ENCODE measurements around the gene FBN1.

Gene FBN1

DNA sequence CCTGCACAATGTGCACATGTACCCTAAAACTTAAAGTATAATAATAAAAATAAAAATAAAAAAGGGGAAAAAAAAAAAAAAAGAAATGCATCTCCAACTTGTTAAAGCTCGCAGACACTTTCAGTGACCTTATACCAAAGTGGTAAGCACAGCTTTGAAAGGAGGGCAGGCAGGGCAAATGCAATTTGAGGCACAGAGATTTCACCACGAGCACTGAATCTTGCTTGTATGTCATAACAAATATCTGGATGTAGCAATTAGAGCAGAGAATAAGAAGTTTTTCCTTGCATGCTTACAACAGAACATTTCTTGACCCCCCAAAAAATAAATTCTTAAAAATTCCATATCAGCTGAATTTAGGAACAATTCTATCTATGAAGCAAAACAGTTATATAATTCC, 66.5 kb downstream of the FBN1 start:
- no peak for DNase-seq

DNA sequence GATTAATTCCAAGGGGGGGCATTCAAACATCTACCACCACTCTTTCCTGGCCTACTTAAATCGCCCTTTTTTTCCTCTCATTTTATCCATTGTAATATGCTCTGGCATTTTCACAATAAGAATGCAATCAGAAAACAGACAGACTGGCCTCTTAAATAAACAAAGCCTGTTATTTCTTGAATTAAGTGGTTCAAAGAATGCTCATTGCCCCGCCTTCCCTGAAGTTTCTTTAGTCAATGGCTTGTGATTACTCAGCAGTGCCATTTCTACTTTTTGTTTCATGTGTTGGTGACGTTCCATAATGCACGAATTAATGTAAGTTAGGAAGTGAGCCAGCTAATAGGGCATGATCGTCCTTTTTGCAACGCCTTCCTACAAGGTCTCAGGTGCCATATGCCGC, 68.0 kb downstream of the FBN1 start:
- no peak for DNase-seq

DNA sequence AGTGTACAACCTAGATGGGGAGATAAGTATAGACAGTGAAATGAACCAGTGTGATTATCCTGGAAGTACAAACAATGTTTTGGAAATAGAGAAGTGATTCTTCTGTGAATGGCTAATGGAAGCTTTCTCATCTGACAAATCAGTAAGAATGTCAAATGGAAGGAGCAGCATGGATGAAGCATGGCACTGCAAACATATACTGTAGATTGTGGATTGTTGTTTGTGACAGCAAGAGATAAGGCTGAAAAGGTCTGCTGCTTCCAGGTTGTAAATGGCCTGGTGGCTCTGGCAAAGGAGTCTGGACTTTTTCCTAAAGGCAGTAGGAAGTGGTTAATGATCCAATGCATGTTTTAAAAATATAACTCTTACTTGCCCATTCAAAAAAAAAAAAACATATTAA, 71.3 kb downstream of the FBN1 start:
- no peak for DNase-seq

DNA sequence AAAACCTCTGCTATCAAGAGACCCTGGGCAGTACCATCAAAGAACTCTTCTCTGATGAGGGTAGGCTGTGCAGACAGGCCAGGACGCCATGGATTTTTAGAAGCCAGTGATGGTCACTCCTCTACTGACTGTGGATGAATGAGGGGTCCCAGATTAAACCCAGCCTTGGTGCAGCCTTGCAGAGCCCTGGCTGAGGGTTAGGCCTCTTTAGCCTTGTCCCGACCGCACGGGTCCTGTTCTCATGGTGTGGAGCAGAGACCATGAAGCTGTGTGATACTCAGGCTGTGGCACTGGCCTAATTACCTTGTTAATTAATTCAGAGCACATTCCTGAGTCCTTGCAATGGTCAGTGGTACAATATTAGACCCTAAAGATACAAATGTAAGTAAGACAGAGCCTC, 71.7 kb downstream of the FBN1 start:
- DNase-seq = no peak

DNA sequence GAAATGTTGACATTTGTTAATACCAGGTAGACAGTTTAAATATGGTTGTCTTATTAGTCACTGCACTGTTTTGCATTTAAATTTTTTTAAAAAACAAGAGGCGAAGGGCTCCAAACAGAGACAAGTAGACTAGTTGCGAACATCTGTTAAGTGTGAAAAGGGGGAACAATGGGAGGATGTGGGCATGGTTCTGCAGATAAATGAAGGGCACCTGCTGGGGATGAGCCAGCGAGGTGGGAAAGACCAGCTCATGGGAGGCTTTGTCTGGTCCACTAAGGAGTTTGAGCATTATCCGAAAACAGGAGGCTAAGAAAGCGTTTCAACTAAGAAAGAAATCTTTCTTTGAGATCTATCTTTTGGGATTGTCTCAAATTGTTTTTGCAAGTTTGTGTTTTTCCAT, 72.7 kb downstream of the FBN1 start:
- no peak for DNase-seq

DNA sequence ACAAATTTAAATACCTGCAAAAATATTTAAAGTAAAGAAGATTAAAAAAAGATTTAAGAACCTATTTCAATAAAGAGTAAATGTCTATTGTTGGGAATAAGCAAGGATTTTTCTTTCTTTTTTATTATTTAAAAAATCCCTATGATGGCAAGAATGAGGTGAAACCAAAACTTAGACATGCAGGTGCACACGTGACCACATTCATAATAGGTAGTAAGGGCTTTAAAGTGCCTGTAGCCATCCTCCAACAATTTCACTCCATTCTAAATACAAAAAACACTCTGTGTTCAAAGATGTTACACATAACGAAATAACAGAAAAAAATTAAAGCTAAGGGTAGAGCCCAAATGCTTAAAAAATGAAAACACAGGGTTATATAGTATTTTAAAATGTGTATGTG, 74.0 kb downstream of the FBN1 start:
- DNase-seq = no peak

DNA sequence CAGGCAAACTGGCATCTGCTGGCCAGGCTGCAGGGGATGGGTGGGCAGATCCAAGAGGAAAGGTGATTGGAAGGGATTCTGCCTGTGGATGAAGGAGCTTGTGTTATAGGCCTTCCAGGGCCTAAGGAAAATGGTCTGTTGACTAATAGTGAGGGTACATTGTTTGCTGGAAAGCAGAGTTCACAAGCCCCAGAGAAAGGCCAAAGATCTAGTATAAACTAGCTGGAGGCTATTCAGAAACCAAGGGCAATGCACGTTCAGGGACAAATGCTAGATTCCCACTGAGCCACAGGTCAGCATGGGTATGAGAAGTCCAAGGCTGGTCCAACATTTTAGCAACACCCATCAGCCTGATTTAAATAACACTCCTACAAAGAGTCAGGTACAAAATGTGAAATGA, 74.7 kb downstream of the FBN1 start:
- DNase-seq = no peak

- no peak for DNase-seq
These were observed 75.8 kb downstream of the FBN1 start for GRCh38 chr15:48569591-48570302.

- DNase-seq = no peak
These were observed 78.8 kb downstream of the FBN1 start for GRCh38 chr15:48566668-48567067.

DNA sequence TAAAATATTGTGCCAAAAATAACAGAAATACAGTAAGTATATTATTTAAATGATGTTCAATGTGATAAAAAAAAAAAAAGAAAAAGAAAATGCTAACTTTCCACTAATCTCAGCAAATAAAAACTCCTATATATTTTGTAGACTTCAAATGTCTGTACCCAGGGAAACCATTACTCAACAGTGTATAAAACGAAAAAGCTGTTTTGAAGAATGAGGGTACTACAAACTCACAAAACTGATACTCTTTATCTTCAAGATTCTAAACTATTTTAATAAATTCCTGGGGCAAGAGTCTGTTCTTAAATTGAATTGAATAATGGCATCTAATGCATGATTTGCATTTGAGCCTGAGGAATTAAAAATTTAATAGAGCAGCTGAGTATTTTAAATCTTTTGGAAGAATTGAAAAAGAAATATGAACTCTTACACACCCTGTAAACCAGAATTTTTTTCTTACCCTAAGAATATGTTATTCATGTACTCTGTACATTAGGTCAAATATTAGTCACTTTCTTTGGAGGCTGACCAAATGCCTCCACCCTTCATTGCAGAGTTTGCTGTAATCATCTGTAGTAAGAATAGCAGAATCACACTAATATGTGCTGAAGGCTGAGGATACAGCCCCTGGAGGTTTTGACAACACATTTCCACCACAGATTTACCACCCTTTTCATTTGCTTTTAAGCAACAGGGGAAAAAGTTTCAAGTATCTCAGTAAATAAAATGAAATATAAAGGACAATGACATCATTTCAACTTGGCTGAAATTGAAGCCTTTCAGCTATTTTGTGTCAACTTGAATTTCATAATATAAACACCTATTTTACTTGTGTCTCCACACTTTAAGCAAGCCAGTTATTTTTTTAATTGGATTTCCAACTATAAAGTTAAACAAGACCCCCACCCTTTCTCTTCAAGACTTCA, 79.7 kb downstream of the FBN1 start:
- DNase-seq = no peak

GRCh38 chr15:48564690-48565089, 80.8 kb downstream of the FBN1 start:
- no peak for DNase-seq

DNA sequence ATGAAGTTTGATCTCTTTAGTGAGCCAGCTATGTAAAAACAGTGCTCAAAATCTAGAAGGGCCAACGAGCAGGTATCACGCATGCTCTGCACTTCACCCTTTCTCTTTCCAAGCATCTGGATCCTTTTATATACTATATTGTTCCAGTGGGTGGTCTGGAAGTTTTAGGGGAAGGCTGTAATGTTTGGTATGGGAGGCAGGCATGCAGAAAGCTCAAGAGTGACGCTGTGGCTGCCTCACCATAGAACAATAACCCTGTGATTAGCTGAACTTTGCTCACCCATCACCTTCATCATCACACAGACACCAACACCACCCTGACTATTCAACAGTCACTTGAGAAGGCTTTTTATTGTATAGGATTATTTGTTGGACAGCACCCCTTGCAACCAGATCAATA, 81.6 kb downstream of the FBN1 start:
- no peak for DNase-seq

GRCh38 chr15:48560321-48561051, 85.0 kb downstream of the FBN1 start:
- no peak for DNase-seq

DNA sequence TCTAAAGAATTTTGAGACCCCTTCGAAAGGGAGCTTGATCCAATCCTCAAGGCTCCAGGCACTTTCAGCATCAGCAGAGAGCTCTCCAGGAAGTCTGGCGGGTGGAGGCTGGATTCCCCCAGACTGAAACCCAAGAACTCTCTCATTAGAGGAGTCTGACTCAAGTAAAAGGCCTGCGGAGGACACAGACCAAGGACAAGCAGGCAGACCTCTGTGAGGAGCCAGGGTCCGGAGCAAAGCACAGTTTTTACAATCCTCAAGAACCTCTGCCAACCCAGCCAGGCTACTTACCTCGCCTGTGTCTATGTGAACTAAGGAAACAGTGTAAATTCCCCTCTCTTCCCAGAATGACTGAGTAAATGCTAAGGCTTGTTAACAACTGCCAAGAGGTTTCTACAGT, 86.2 kb downstream of the FBN1 start:
- no peak for DNase-seq

DNA sequence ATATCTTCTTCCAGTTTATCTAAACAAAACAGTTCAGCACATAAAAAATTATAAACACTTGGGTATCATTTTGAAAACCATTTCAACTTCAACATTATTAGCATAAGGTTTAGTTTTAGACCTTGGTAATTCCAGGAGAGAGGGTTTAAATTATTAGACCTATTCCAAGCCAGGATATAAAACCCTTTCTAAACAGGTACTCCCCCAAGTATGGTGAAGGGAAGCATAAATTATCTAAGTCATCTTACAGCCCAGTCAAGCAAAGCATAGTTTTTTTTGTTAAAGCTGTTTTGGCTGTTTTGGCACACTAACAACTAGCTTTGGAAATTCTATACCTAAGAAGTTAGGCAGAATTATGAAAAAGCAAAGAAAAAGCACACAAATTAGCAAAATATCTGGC, 87.3 kb downstream of the FBN1 start:
- DNase-seq = no peak

DNA sequence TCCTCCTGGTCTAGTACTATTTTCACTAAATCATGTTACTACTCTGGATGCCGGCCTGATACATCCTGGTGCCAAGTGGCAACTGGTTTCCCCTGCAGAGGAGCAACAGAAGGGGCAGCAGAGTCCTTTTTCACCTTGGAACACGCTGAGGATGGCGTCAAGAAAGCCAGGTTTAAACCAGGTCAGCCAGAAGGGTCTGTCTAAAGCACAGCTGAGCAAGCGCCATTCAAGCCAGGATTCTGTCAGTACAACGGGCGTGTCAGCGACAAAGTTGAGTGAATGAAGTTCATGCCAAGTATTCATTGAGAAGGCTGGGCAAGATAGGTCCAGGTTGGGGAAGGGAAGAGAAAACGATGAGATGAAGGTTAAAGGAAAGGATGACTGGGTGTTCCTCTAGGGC, 88.2 kb downstream of the FBN1 start:
- DNase-seq = no peak

DNA sequence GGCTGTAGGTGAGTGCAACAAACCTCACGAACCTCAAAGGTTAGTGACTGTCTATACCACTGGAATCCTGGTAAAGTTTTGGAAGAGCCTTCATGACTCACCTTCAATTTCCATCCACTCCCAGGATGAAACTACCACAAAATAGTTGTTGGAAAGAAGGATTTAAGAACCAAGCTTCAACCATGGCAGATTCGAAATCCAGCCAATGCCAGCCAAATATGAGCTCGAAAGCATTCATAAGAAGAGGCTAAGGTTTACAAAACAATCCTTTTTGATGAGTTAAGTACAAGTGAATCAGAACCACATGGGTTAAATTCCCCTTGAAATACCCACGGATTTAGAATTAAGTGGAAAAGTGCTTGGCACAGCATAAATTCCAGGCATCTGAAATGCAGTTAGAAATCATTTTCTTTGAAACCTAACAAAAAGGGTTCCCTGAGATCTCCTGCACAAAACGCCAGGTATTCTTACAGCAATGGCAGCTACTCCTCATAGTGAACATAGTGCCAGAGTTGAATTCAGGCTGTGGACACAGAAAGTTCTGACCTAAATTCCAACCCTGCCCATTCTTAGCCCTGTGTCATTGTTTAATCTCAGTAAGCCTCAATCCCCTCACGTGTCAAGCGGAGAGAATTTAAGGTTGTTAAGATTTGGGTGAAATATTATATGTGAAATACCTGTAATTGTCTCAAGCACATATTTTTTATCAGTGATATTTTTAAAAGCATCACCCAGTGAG, 89.2 kb downstream of the FBN1 start:
- no peak for DNase-seq

DNA sequence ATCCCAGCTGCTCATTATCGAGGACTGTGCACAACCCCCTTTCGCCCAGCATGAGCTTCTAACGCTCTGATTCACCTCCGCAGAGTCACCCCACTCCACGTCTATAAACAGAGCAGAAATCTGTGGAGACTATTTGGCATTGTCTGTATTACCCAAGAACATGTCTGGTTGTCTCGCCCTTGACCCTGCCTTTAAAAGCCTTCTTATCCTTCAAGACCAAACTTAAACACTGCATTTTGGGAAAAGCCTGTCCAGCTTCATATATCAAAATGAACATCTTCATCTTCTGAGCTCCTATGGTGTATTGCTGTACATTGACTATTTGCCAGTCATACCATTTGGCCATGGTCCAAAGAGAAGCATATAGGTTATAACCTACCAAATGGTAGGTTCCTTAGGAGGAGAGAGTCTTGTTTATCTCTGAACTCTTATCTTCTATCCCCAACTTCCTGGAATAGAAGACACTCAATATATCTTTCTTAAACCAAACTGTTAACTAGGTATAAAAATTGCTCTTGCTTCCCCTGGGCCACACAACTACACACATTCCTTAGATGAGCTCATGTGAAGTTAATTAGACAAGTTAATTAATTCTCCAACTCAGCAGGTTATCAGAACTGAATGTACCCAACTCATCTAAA, 90.1 kb downstream of the FBN1 start:
- DNase-seq = no peak

DNA sequence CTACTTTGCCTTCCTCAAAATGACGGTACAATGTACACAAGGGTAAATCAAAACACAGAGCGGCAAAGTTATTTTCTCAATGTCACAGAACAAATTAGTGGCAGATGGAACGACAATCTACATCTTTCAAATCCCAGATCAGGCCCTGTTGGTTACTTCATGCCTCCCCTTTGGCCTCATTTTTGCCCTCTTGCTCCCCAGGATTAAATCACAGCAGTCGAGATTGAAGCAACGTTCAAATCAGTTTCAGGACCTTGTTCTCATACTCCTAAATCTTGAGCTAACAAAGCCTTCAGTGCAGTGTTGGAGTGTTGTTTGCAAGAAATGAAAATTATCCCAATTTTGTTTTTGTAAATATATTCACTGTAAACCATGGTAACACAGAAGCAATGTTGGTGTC, 91.4 kb downstream of the FBN1 start:
- DNase-seq = no peak

- no peak for DNase-seq
These were observed 92.0 kb downstream of the FBN1 start for GRCh38 chr15:48553559-48553958.

DNA sequence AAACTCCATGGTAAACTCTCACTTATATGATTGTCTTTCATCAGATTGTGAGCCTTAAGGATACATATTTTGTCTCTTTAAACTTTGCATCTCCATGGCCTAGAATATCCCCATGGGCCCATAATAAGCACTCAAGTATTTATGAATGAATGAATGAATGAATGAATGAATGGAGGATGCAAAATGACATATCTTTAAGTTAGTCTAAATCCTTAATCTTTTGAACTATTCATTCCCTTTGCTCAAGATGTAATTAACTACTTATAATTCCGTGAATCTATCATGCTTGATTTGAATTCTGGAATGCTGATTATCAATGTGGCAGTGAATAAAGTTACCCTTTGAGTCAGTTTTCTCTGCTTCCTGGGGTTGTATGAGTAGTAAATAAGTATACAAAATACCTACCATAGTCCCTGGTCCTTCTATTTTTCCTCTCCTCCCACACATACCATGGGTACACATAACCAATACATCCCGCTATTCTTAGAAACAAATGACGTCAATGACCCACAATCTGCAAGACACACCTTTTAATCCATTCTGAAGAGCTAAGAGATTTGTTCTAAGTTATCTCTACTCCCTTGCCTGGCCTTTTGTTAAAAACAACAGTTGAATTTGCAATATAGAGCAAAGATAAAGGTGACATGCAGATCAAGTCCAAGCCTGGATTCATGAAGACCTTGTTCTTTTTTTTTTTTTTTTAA, 94.5 kb downstream of the FBN1 start:
- DNase-seq = no peak

- no peak for DNase-seq
These were observed 97.1 kb downstream of the FBN1 start for GRCh38 chr15:48548455-48548854.
